GM20000 (cell line): ENCODE measurements around the gene TAF8.
A peak's percentile ranks its signal among the peaks of the same experiment; 100 is the strongest.

Source experiments
- DNase-seq: peaks from one replicate; pipeline ENCODE4 v3.0.0; 2012; ENCODE audit warnings: low spot score
- CTCF ChIP-seq: IDR thresholded peaks from 2 replicates; pipeline ENCODE4 v1.5.1; 2012; ENCODE audit warnings: mild to moderate bottlenecking, control low read depth; ENCODE audit errors: extremely low read depth, missing control alignments

Gene TAF8

GRCh38 chr6:42042108-42042507 lies 8.2 kb upstream of the TAF8 start:
- DNase-seq: no peak
- TF ChIP-seq CTCF: no peak

- peak; percentile 92 for TF ChIP-seq CTCF
- peak; percentile 84 for DNase-seq
These were observed 6.4 kb upstream of the TAF8 start for GRCh38 chr6:42043787-42044475.

GRCh38 chr6:42045538-42046460 lies 4.5 kb upstream of the TAF8 start:
- peak; percentile 55 for DNase-seq
- no peak for TF ChIP-seq CTCF

GRCh38 chr6:42046464-42047212 lies 3.7 kb upstream of the TAF8 start:
- TF ChIP-seq CTCF: no peak
- DNase-seq: no peak

- TF ChIP-seq CTCF: no peak
These were observed 3.1 kb upstream of the TAF8 start for GRCh38 chr6:42047213-42047590.

GRCh38 chr6:42047790-42048405 lies 2.4 kb upstream of the TAF8 start:
- TF ChIP-seq CTCF: no peak
- DNase-seq: no peak

More at GRCh38 chr6:42047213-42047590, 3.1 kb upstream of the TAF8 start:
- DNase-seq: no peak
